Fibroblast of upper back skin (primary cell): ENCODE measurements around the gene SMARCC2.
A peak's percentile ranks its signal among the peaks of the same experiment; 100 is the strongest.

Source experiments
- DNase-seq: peaks from one replicate; pipeline ENCODE4 v3.0.0-alpha.2; 2013

Gene SMARCC2

GRCh38 chr12:56206452-56207166 is 17.3 kb upstream of the SMARCC2 start:
- DNase-seq, result peak; percentile 53

- no peak for DNase-seq
These were observed 16.2 kb upstream of the SMARCC2 start for GRCh38 chr12:56205445-56205844.

DNA sequence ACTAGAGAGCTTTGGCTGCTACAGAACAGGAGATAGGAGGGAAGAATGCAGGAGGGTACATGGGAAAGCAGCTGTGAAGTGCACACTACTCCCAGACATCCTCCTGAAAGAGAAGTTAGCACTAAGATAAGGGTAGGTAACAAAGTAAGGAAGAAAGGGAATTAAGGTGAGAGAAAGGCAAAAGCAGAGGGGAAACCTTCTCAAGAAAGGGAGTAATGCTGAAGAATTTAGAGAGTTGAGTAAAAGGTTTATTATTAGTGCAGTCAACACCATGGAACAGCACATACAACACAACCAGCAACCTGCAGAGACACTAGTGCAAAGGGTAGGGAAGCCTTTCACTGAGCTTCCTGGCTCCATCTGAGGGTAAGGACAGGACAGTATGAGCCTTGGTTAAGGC is 15.0 kb upstream of the SMARCC2 start:
- no peak for DNase-seq

- no peak for DNase-seq
These were observed 13.6 kb upstream of the SMARCC2 start for GRCh38 chr12:56202838-56203237.

GRCh38 chr12:56202366-56202765 is 13.1 kb upstream of the SMARCC2 start:
- no peak for DNase-seq

DNA sequence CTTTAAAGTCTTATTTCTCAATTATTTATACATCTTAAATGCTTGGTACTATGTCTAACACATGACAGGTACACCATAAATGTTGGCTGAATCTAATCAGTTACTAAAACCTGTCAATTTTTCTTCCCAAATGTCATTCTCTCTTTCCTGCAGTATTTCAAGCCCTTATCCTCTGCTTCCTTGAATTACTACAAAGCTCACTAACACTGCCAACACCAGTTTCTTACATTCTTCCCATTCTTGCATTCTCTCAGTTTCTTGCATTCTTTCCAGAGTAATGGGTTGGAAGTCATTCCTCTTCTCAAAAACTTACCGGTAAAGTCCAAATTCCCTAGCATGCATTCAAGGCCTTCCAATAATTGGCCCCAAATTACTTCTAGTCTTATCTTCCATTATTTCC is 9.6 kb upstream of the SMARCC2 start:
- peak; percentile 14 for DNase-seq

GRCh38 chr12:56197921-56198635 is 8.8 kb upstream of the SMARCC2 start:
- no peak for DNase-seq

- peak; percentile 88 for DNase-seq
These were observed 7.7 kb upstream of the SMARCC2 start for GRCh38 chr12:56196818-56197550.

DNA sequence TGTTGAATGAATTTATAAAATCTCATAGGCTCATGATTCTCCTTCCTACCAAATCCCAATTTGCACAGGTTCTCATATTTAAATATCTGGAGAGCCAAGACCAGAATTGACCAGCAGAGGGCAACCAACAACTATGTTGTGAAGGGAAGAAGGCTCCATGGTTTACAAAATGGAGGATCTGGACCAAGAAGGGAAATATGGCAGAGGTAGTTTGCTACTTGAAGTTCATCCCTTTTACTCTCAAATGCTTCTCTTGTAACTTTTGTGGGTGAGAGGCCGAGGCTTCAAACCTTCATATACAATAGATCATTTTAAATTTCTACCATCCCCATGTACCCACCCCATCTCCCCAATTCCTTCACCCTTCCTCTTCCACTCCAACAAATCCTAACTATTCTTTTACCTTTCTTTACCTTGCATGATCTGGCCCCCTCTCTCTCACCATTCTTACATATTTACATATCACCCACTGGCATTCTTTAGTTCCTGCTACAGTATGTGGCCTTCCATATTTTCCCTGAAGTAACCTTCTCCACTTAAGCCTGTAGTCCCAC is 3.8 kb upstream of the SMARCC2 start:
- DNase-seq, result peak; percentile 88

- DNase-seq, result no peak
These were observed 3.3 kb upstream of the SMARCC2 start for GRCh38 chr12:56192582-56192981.

DNA sequence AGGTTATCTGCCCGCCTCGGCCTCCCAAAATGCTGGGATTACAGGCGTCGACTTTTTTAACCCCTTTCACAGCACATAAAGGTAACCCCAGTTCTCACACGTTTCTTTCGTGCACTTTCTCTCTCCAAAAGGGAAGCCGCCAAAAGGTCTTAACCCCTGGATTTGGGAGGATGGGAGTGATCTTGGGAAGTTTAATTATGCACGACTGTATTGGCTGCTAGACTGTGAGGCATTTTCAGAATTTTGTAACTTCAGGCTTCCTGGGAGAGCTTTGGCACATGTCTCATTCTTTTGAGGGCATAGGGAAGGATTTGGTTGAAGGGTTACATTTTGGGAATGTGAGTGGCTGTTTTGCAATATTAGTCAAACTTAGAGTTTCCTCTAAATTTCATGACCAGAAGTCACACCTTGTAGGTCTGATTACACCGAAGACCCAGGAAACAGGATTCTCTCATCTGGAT is 1.4 kb upstream of the SMARCC2 start:
- DNase-seq, result no peak

- peak; percentile 90 for DNase-seq
These were observed 823 bp upstream of the SMARCC2 start for GRCh38 chr12:56189918-56190694.

GRCh38 chr12:56188778-56189098 is 545 bp downstream of the SMARCC2 start:
- no peak for DNase-seq

DNA sequence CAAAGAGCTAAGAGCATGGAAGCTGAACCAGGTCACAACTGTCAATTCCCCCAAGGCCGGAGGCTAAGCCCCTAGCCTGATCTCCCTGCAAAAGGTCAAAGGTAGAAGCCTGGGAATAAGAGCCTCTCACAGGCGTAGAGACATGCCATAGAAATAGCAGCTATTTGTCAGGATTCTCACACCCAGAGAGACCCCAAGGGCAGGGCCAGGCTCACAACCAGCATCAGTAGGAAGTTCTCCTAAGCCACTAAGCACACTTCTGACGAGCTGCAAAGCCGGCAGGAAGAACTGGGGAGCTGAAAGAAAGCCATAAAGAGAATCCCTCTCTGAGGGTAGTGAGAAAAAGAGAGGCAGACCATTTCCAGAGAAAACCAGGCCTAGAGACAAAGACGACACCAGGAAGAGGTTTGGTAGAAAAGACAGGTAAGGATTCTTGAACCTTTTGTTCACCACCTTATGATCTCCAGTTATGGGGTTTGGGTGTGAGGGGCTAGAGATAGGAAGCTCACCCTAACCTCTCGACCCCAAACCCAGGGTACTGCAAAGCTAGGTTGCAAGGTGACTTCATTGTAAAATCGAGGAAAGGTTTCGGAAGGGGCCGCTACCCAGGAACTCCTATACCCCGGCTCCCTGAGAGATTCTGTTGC is 1.0 kb downstream of the SMARCC2 start:
- no peak for DNase-seq

GRCh38 chr12:56186957-56187356 is 2.3 kb downstream of the SMARCC2 start:
- no peak for DNase-seq

- DNase-seq, result no peak
These were observed 10.9 kb downstream of the SMARCC2 start for GRCh38 chr12:56178347-56178746.

- DNase-seq, result no peak
These were observed 16.4 kb downstream of the SMARCC2 start for GRCh38 chr12:56172839-56173238.

GRCh38 chr12:56169229-56169759 is 20.0 kb downstream of the SMARCC2 start:
- no peak for DNase-seq

GRCh38 chr12:56165369-56165768 is 23.9 kb downstream of the SMARCC2 start:
- no peak for DNase-seq

GRCh38 chr12:56164345-56164729 is 24.9 kb downstream of the SMARCC2 start:
- DNase-seq, result no peak

DNA sequence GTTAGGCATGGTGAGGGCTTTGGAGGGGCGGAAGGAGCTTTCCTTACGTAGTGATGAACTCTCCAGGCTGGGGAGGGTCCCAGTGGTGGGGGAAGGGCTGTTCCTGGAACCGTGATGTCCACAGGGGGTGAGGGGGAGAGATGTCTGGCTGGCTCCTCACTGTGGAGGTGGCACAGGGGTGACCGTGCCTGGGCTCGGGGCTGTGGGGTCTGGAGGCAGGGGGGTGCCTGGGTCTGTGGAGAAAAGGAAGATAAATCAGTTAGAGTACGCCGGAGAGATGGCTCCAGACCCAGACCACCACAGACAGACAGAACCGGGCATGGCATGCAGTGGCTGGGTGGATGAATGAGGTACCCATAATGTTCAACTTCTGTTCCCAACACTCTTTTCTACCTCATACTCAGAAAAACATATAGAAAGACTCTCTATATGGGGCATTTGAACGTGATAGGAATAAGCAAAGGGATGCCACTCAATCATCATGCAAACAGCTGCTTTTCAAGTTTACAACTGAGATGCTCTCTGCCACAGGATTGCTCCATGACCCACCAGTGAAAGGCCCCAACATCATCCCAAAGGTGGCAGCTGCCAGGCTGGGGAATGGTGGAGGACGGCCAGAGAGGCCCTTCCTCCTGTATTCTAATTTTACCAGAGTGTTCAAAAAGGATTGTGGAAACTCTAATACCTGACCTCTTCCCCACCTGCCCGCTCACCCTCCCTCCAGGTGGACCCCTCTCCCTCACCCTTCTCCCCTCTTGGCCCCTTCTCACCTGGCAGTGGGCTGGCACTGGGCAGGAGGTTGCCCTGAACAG is 25.5 kb downstream of the SMARCC2 start:
- DNase-seq, result no peak
